ENCODE results near the gene LRCH3. TPM values are rescaled to one million over a fixed set of nuclear protein-coding genes. Genes with fewer than 3 reads are reported as not detected.
"Not testable (repeated sequence)": the region's sequence is repeated elsewhere in the genome, so short reads cannot be mapped to it uniquely, and the experiment has no call there.

Gene LRCH3
- polyA plus RNA-seq, 3 donors: 4.1 to 19.4 (median 7.4) TPM

- no peaks in the 10 kb centered on the region for H3K79me2 ChIP-seq (ENCODE audit: insufficient read depth, low read length)
- DNase-seq: no peak
- peaks cover 0 to 4% (median 2%) of the 10 kb centered on the region in 3 donors for H3K27me3 Mint-ChIP-seq (ENCODE audit: low read depth in 3 of 3)
- no peaks in the 10 kb centered on the region for H3K36me3 ChIP-seq (replicated peaks in 1 of 2; ENCODE audit: control insufficient read depth in 1 of 2, insufficient read depth in 2 of 2, low read length in 2 of 2)
- H3K27me3 ChIP-seq (ENCODE audit: control insufficient read depth in 2 of 2, insufficient read depth in 2 of 2, low read length in 2 of 2): no peaks in the 10 kb centered on the region
- no peak overlapping the region for H3K9ac ChIP-seq (ENCODE audit: insufficient read depth, low read length, poor library complexity, severe bottlenecking)
- H3K4me3 ChIP-seq (replicated peaks in 1 of 3; ENCODE audit: low read depth in 2 of 3, low read length in 3 of 3): no peak overlapping the region
- no peak overlapping the region for H3K4me3 Mint-ChIP-seq
- H3K27ac Mint-ChIP-seq: no peak overlapping the region
- H3K36me3 Mint-ChIP-seq: peaks cover 4% of the 10 kb centered on the region in 2 donors
- WGBS (ENCODE audit: insufficient coverage): no CpG with 5 or more reads among the region's 2 CpGs
- no peak overlapping the region for H3K27ac ChIP-seq (ENCODE audit: low read depth in 1 of 2, low read length in 2 of 2)
- no peak for TF ChIP-seq CTCF (IDR thresholded peaks at IDR 0.05)
- no peaks in the 10 kb centered on the region for H4K20me1 ChIP-seq (ENCODE audit: insufficient read depth, low read length)
- H3K9me3 ChIP-seq (replicated peaks in 1 of 2; ENCODE audit: control insufficient read depth in 1 of 2, insufficient read depth in 1 of 2, low read length in 2 of 2): no peaks in the 10 kb centered on the region
- no peaks in the 10 kb centered on the region for H3K9me3 Mint-ChIP-seq
- peaks cover 5% of the 10 kb centered on the region for H3K4me1 Mint-ChIP-seq
- H3K4me1 ChIP-seq (ENCODE audit: control insufficient read depth in 1 of 2, insufficient read depth in 2 of 2, low read length in 2 of 2): peaks cover 0 to 4% of the 10 kb centered on the region in 2 donors
- H3K4me2 ChIP-seq (replicated peaks; ENCODE audit: extremely low read depth, low read length, poor library complexity, severe bottlenecking): no peak overlapping the region
- no peak overlapping the region for H2AFZ ChIP-seq (ENCODE audit: insufficient read depth, low read depth, low read length, poor library complexity, severe bottlenecking)
- intact Hi-C loops (cut with micrococcal nuclease): no loop called here
Observed at GRCh38 chr3:197907196-197907595, 116.1 kb downstream of the LRCH3 start.

GRCh38 chr3:197908550-197908949 is 117.5 kb downstream of the LRCH3 start:
- H3K27me3 Mint-ChIP-seq (ENCODE audit: low read depth in 3 of 3); intact Hi-C loops (cut with micrococcal nuclease); H2AFZ ChIP-seq (ENCODE audit: insufficient read depth, low read depth, low read length, poor library complexity, severe bottlenecking); H4K20me1 ChIP-seq (ENCODE audit: insufficient read depth, low read length); H3K79me2 ChIP-seq (ENCODE audit: insufficient read depth, low read length); H3K9ac ChIP-seq (ENCODE audit: insufficient read depth, low read length, poor library complexity, severe bottlenecking); H3K9me3 ChIP-seq (replicated peaks in 1 of 2; ENCODE audit: control insufficient read depth in 1 of 2, insufficient read depth in 1 of 2, low read length in 2 of 2); H3K4me3 Mint-ChIP-seq; H3K36me3 ChIP-seq (replicated peaks in 1 of 2; ENCODE audit: control insufficient read depth in 1 of 2, insufficient read depth in 2 of 2, low read length in 2 of 2); H3K4me2 ChIP-seq (replicated peaks; ENCODE audit: extremely low read depth, low read length, poor library complexity, severe bottlenecking); H3K4me3 ChIP-seq (replicated peaks in 1 of 3; ENCODE audit: low read depth in 2 of 3, low read length in 3 of 3); H3K27me3 ChIP-seq (ENCODE audit: control insufficient read depth in 2 of 2, insufficient read depth in 2 of 2, low read length in 2 of 2); H3K4me1 Mint-ChIP-seq; DNase-seq; H3K9me3 Mint-ChIP-seq; H3K4me1 ChIP-seq (ENCODE audit: control insufficient read depth in 1 of 2, insufficient read depth in 2 of 2, low read length in 2 of 2); H3K27ac ChIP-seq (ENCODE audit: low read depth in 1 of 2, low read length in 2 of 2): not testable (repeated sequence)
- 90% methylated on average over 1 of the region's 2 CpGs for WGBS (ENCODE audit: insufficient coverage)
- peak overlapping the region in 1 of 7 donors; percentile 77 for H3K27ac Mint-ChIP-seq
- peaks cover 13 to 16% of the 10 kb centered on the region in 2 donors for H3K36me3 Mint-ChIP-seq
